ENCODE measurements around the gene KRT31. TPM values are rescaled to one million over a fixed set of nuclear protein-coding genes. Genes with fewer than 3 reads are reported as not detected.

KRT31 gene
- total and polyA plus RNA-seq, 2 of the 13 experiments (the other 11 are each of a cell fraction or from before 2014, with no cell fraction given), result 0.05 TPM; not detected in 1

- TF ChIP-seq REST (IDR thresholded peaks at IDR 0.05; ENCODE audit: borderline replicate concordance in 1 of 2, low read depth in 1 of 2, low read length in 2 of 2) (no peak), ZFP62 (CRISPR knock-in tag; IDR thresholded peaks at IDR 0.05) (no peak), MTF2 (CRISPR knock-in tag; IDR thresholded peaks at IDR 0.05; ENCODE audit: borderline replicate concordance) (no peak), HNF4A (CRISPR knock-in tag; IDR thresholded peaks at IDR 0.05) (no peak)
- TF ChIP-seq, protein P1, sequence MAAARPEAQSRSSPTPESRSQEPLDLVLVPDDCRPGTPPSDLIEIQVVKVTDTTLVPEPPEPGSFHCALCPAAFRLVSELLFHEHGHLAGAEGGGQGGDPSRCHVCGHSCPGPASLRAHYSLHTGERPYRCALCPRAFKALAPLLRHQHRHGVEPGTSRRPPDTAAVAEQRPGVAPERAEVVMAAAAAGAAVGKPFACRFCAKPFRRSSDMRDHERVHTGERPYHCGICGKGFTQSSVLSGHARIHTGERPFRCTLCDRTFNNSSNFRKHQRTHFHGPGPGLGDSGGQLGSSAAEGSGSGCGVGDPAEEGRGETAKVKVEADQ (CRISPR knock-in tag; IDR thresholded peaks at IDR 0.05; ENCODE audit: borderline replicate concordance), result no peak
Observed at GRCh38 chr17:41354536-41354935, 42.9 kb downstream of the KRT31 start (continued).

- no peak for DNase-seq (ENCODE audit: low spot score)
- no peak for ATAC-seq
- in situ Hi-C loops (cut with HindIII; ENCODE audit: extremely low pct_ligation_motif_present, low pct_unique_long_range_greater_than_20kb), result no loop called here
- Histone ChIP-seq H3K27ac (ENCODE audit: extremely low read length, insufficient read depth, low read length) (no peak overlapping the region), H3K9me3 (ENCODE audit: low read length) (no peaks in the 10 kb centered on the region), H3K4me1 (ENCODE audit: insufficient read depth, low read length) (no peaks in the 10 kb centered on the region), H3K27me3 (ENCODE audit: control insufficient read depth in 1 of 2, insufficient read depth in 2 of 2, low read length in 2 of 2) (peaks cover 0 to 7% of the 10 kb centered on the region in 2 experiments; a peak in 1 of 5 replicates), H3K4me3 (replicated peaks in 1 of 3; ENCODE audit: insufficient read depth in 1 of 3, low read depth in 2 of 3, low read length in 3 of 3) (no peak overlapping the region), H3K4me2 (ENCODE audit: low read depth, low read length) (no peak overlapping the region), H3K9ac (ENCODE audit: insufficient read depth, low read depth, low read length) (no peak overlapping the region), H4K20me1 (ENCODE audit: insufficient read depth, low read length) (no peaks in the 10 kb centered on the region), H2AFZ (ENCODE audit: low read length) (no peak overlapping the region), H3K36me3 (replicated peaks in 1 of 2; ENCODE audit: control insufficient read depth in 1 of 2, insufficient read depth in 2 of 2, low read length in 2 of 2) (no peaks in the 10 kb centered on the region), H3K79me2 (ENCODE audit: insufficient read depth, low read length) (no peaks in the 10 kb centered on the region)
- ChIA-PET CTCF (ENCODE audit: low intra/inter-chr PET ratio, low total read pairs) (no interaction called here), POLR2A (no interaction called here)
- WGBS (ENCODE audit: low lambda C conversion rate), result 36% methylated on average over 7 of the region's 7 CpGs
- intact Hi-C loops (cut with micrococcal nuclease; ENCODE audit: unreplicated experiment), result no loop called here
- no peak for FAIRE-seq
- BruUV-seq (replicated peaks), result no TSS peak
- TF ChIP-seq BRCA1 (CRISPR knock-in tag; IDR thresholded peaks at IDR 0.05) (no peak), MIER2 (CRISPR knock-in tag; IDR thresholded peaks at IDR 0.05) (peak; percentile 93), FOXC1 (CRISPR knock-in tag; IDR thresholded peaks at IDR 0.05; ENCODE audit: borderline replicate concordance) (no peak), REST (IDR thresholded peaks at IDR 0.05; ENCODE audit: borderline replicate concordance in 1 of 2, low read depth in 1 of 2, low read length in 2 of 2) (peak; percentile 60 to 92), MIXL1 (CRISPR knock-in tag; IDR thresholded peaks at IDR 0.05) (no peak), DNMT1 (CRISPR knock-in tag; IDR thresholded peaks at IDR 0.05) (no peak), AKAP8 (CRISPR knock-in tag; IDR thresholded peaks at IDR 0.05) (no peak), ZNF432 (CRISPR knock-in tag; IDR thresholded peaks at IDR 0.05; ENCODE audit: borderline replicate concordance) (no peak), DNMT3B (CRISPR knock-in tag; conservative IDR thresholded peaks at IDR 0.05) (no peak)
Observed at GRCh38 chr17:41352597-41353366, 44.6 kb downstream of the KRT31 start.
